MG63 (cell line): Measurements from ENCODE around the gene ZNF205. TPM values are rescaled to one million over a fixed set of nuclear protein-coding genes. Genes with fewer than 3 reads are reported as not detected.
"Not testable (repeated sequence)": the region's sequence is repeated elsewhere in the genome, so short reads cannot be mapped to it uniquely, and the experiment has no call there.

Experiments used
- DNase-seq: peaks from one replicate; pipeline ENCODE4 v3.0.0-alpha.2; 2020
- H3K27me3 ChIP-seq: fragments of 250-450 bp; sonication (Bioruptor Pico); 2 replicates; pipeline ENCODE4 v1.5.1; 2020; ENCODE audit warnings: mild to moderate bottlenecking, moderate library complexity
- H3K36me3 ChIP-seq: fragments of 250-450 bp; sonication (Bioruptor Pico); 2 replicates; pipeline ENCODE4 v1.5.1; 2020; ENCODE audit warnings: mild to moderate bottlenecking, moderate library complexity
- H3K4me3 ChIP-seq: fragments of 250-450 bp; sonication (Bioruptor Pico); 2 replicates; pipeline ENCODE4 v1.5.1; 2020; ENCODE audit warnings: mild to moderate bottlenecking, moderate library complexity
- H3K9me3 ChIP-seq: fragments of 250-450 bp; sonication (Bioruptor Pico); 2 replicates; pipeline ENCODE4 v1.5.1; 2020; ENCODE audit warnings: mild to moderate bottlenecking, moderate library complexity
- total RNA-seq: library from RNA; depleted of rRNA; stranded (reverse); fragments of >200 nt; shearing (Covaris generic); gene quantifications from 2 replicates; pipeline ENCODE4 v1.2.3, GENCODE V29; 2014; ENCODE audit warnings: low replicate concordance; rRNA removed

ZNF205 gene
- total RNA-seq, 1 experiment from 2014 or later = 22.6 TPM

DNA sequence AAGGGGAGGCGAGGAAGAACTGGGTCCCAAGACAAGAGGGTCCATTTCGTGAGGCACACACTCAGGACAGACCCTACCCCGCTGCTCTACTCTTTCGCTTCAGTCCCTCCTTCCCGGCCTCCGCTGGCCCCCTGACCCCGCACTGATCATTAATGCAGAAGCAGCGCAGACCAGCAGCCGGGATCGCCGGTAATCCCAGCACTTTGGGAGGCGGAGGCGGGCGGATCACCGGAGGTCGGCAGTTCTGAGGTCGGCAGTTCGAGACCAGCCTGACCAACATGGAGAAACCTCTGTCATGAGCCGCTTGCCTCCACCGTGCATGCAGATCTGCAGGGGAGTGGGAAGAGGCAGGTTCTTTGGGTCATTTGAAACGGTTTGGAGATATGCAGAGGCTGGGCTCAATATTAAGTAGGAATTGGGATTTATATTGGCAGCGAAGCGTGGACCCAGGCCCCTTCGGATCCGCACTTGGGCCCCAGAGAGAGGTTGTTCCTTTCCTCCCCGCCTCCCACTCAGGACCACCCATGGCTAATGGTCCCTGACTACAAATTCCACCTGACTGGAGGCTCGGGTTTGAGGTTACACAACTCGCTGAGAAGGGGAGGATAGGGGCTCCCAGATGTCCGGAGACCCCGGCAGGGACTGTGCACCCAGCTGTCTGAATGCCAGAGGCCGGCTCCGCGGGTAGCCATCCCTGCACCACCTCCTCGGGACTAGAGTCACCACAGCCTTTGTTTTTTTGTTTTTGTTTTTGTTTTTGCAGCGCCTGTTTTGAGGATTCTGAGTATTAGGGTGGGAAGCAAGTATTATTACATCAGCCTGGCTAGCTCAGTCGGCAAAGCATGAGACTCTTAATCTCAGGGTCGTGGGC is 52.0 kb downstream of the ZNF205 start:
- H3K36me3 ChIP-seq = no peaks in the 10 kb centered on the region
- H3K27me3 ChIP-seq = no peaks in the 10 kb centered on the region; the same call in 1 of the 2 replicates
- DNase-seq = no peak
- H3K9me3 ChIP-seq = no peaks in the 10 kb centered on the region
- H3K4me3 ChIP-seq = no peak overlapping the region

GRCh38 chr16:3165111-3165822 is 52.9 kb downstream of the ZNF205 start:
- Histone ChIP-seq H3K9me3 (no peaks in the 10 kb centered on the region), H3K27me3 (peaks cover 8% of the 10 kb centered on the region), H3K36me3 (no peaks in the 10 kb centered on the region), H3K4me3 (no peak overlapping the region)
- no peak for DNase-seq

DNA sequence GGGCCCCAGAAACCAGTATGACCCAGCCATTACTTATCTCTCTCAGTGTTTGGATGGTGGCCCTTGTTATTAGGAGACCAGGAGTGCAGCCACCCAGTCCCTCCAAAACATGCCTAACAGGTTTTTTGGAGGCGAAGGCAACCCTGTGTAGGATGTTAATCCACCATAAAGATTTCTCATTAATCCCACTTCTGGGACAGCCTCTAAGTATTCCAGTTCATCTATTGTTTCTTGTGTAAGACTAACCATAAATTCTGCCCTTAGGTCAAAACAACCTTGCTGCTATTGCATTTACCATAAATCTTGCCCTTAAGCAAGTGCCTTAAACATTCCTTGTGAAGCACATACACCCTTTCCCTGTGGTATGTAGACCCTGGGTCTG is 54.1 kb downstream of the ZNF205 start:
- H3K36me3 ChIP-seq = no peaks in the 10 kb centered on the region
- H3K4me3 ChIP-seq = no peak overlapping the region
- H3K9me3 ChIP-seq = no peaks in the 10 kb centered on the region
- peaks cover 16% of the 10 kb centered on the region for H3K27me3 ChIP-seq
- no peak for DNase-seq

DNA sequence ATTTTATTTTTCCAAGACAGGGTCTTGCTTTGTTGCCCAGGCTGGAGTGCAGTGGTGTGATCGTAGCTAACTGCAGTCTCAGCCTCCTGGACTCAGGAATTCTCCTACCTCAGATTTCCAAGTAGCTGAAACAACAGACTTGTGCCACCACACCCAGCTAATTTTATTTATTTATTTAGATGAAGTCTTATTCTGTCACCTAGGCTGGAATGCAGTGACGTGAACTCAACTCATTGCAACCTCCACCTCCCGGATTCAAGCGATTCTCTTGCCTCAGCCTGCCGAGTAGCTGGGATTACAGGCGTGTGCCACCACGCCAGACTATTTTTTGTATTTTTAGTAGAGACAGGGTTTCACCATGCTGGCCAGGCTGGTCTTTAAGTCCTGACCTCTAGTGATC is 56.3 kb downstream of the ZNF205 start:
- not testable (repeated sequence) for DNase-seq, H3K4me3 ChIP-seq, H3K9me3 ChIP-seq, H3K36me3 ChIP-seq
- H3K27me3 ChIP-seq = peaks cover 18% of the 10 kb centered on the region

Other genes with a start within 250 kb of the ZNF205 start
- gene FLYWCH2, start 229.4 kb upstream of the ZNF205 start, total RNA-seq = 176 and 179 TPM in 2 replicates
- 112 and 126 TPM in 2 replicates for gene FLYWCH1, start 200.7 kb upstream of the ZNF205 start, total RNA-seq
- 0.26 and 1.0 TPM in 2 replicates for gene KREMEN2, start 148.3 kb upstream of the ZNF205 start, total RNA-seq
- 23.5 and 38.1 TPM in 2 replicates for gene PAQR4, start 143.2 kb upstream of the ZNF205 start, total RNA-seq
- gene PKMYT1, start 132.1 kb upstream of the ZNF205 start, total RNA-seq = 12.0 and 30.3 TPM in 2 replicates
- not detected in 2 replicates for gene CLDN9, start 99.7 kb upstream of the ZNF205 start, total RNA-seq
- not detected in 2 replicates for gene CLDN6, start 94.4 kb upstream of the ZNF205 start, total RNA-seq
- 541 and 602 TPM in 2 replicates for gene TNFRSF12A, start 92.2 kb upstream of the ZNF205 start, total RNA-seq
- 2.9 and 60.7 TPM in 2 replicates for gene HCFC1R1, start 88.6 kb upstream of the ZNF205 start, total RNA-seq
- gene THOC6, start 88.6 kb upstream of the ZNF205 start, total RNA-seq = 63.2 and 118 TPM in 2 replicates
- not detected in 2 replicates for gene BICDL2, start 75.6 kb upstream of the ZNF205 start, total RNA-seq
- not detected in 2 replicates for gene MMP25, start 66.0 kb upstream of the ZNF205 start, total RNA-seq
- gene IL32, start 46.9 kb upstream of the ZNF205 start, total RNA-seq = 4.4 and 11.5 TPM in 2 replicates
- gene ZSCAN10, start 13.3 kb upstream of the ZNF205 start, total RNA-seq = not detected in 2 replicates
- gene ZNF213, start 22.4 kb downstream of the ZNF205 start, total RNA-seq = 2.8 and 11.9 TPM in 2 replicates
- gene OR1F1, start 75.6 kb downstream of the ZNF205 start, total RNA-seq = not detected in 2 replicates
- 3.4 and 5.8 TPM in 2 replicates for gene ZNF200, start 122.6 kb downstream of the ZNF205 start, total RNA-seq
- 0.07 TPM in 1 of 2 replicates, not detected in the other for gene MEFV, start 144.0 kb downstream of the ZNF205 start, total RNA-seq
- gene ZNF263, start 170.9 kb downstream of the ZNF205 start, total RNA-seq = 48.3 and 74.7 TPM in 2 replicates
- gene TIGD7, start 192.8 kb downstream of the ZNF205 start, total RNA-seq = 5.2 and 10.7 TPM in 2 replicates
- 13.7 and 20.3 TPM in 2 replicates for gene ZNF75A, start 192.9 kb downstream of the ZNF205 start, total RNA-seq
- gene OR2C1, start 243.3 kb downstream of the ZNF205 start, total RNA-seq = not detected in 2 replicates